ENCODE data around the gene NINL. TPM values are rescaled to one million over a fixed set of nuclear protein-coding genes. Genes with fewer than 3 reads are reported as not detected.

Gene NINL
- total RNA-seq, 4 donors from 2014 or later: 0.24 to 6.1 (median 0.88) TPM

DNA sequence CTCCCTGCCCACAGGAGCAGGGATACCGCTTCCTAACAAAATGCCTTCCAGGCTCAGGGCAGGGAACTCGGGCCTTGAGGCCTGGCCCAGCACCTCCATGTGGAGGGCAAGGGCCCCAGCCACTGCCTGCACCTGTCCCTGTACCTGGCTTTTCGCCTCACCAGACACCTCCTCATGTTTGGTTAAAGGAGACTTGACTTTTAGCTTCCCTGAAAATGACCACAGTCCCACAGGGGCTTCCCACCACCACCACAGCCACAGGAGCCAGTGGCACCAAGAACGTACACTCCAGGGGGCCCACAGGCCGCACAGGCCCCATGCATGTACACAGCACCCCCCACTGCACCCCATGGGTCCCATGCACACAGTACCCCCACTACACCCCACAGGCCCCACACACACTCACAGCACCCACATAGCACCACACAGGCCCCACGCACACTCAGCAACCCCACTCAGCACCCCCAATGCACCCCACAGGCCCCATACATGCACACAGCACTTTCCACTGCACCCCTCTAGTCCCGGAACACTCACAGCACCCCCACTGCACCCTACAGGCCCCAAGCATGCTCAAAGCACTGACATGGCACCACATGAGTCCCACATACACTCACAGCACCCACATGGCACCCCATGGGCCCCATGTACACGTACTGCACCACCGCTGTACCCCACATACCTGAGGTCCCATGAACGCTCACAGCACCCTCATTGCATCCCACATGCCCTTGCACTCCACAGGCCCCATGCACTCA lies 91.4 kb downstream of the NINL start:
- intact Hi-C loops (cut with DNase I; ENCODE audit: low total_unique reads) (no loop called here), in situ Hi-C loops (cut with MboI; ENCODE audit: low sequenced_read_pairs in 4 of 4) (no loop called here)
- TF ChIP-seq, protein P1, sequence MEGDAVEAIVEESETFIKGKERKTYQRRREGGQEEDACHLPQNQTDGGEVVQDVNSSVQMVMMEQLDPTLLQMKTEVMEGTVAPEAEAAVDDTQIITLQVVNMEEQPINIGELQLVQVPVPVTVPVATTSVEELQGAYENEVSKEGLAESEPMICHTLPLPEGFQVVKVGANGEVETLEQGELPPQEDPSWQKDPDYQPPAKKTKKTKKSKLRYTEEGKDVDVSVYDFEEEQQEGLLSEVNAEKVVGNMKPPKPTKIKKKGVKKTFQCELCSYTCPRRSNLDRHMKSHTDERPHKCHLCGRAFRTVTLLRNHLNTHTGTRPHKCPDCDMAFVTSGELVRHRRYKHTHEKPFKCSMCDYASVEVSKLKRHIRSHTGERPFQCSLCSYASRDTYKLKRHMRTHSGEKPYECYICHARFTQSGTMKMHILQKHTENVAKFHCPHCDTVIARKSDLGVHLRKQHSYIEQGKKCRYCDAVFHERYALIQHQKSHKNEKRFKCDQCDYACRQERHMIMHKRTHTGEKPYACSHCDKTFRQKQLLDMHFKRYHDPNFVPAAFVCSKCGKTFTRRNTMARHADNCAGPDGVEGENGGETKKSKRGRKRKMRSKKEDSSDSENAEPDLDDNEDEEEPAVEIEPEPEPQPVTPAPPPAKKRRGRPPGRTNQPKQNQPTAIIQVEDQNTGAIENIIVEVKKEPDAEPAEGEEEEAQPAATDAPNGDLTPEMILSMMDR (IDR thresholded peaks at IDR 0.05 in 4 of 5, conservative IDR thresholded peaks at IDR 0.05 in 1 of 5): no peak
- no peak for TF ChIP-seq POLR2A (IDR thresholded peaks at IDR 0.05)
- Histone ChIP-seq H3K9me3 (no peaks in the 10 kb centered on the region), H3K4me1 (no peaks in the 10 kb centered on the region), H3K27ac (no peak overlapping the region), H3K36me3 (no peaks in the 10 kb centered on the region), H3K27me3 (no peaks in the 10 kb centered on the region), H3K4me3 (no peak overlapping the region)
- no peak for DNase-seq
- no peak for ATAC-seq

DNA sequence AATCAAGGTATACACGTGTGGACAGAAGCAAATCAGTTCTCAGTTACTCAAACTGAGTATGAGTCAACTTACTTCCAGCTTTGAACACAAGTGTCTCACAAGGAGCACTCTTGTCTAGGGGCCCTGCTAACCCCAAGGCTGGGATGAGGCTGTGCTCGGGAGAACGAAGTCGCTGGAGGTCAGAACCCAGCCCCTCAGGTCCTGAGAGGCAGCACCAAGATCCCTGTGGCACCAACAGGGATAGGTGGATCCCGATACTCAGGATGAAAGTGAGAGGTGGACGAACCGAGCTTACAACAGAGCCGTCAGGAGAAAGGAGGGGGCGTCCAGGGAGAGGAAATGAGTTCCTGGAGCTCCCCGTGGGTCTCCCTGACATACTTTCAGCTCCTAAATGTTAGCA lies 92.2 kb downstream of the NINL start:
- TF ChIP-seq POLR2A (IDR thresholded peaks at IDR 0.05): no peak
- TF ChIP-seq, protein P1 (IDR thresholded peaks at IDR 0.05 in 4 of 5, conservative IDR thresholded peaks at IDR 0.05 in 1 of 5): no peak
- Histone ChIP-seq H3K4me1 (no peaks in the 10 kb centered on the region), H3K9me3 (no peaks in the 10 kb centered on the region), H3K4me3 (no peak overlapping the region), H3K36me3 (no peaks in the 10 kb centered on the region), H3K27ac (no peak overlapping the region), H3K27me3 (no peaks in the 10 kb centered on the region)
- in situ Hi-C loops (cut with MboI; ENCODE audit: low sequenced_read_pairs in 4 of 4): no loop called here
- intact Hi-C loops (cut with DNase I; ENCODE audit: low total_unique reads): no loop called here
- no peak for ATAC-seq
- no peak for DNase-seq

DNA sequence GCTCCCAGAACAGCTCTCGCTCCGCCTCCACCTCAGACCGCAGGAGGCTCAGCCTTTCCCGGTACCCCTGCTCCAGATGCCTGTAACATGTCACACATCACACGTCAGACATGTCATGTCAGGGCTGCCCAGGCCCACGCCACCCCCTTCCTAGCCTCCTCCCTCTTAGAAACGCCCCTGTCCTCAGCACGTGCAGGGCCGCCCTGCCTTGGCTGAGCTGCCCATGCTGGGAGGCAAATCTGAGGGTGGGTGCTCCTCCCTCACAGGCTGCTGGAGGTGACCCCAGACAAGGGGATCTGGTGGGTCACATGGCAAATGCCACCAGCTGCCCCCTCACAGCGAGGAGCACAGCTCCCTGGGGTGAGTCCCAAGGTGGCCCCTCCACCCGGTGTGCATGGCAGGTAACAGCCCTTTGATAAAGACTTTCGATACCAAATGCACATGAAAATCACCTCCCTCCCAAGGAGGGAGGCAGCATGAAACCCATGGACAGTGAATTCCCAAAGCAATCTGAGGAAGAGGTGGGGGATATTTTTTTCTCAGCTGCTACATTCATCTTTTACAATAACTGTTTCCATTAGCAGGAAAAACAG lies 93.8 kb downstream of the NINL start:
- in situ Hi-C loops (cut with MboI; ENCODE audit: low sequenced_read_pairs in 4 of 4): no loop called here
- TF ChIP-seq, protein P1 (IDR thresholded peaks at IDR 0.05 in 4 of 5, conservative IDR thresholded peaks at IDR 0.05 in 1 of 5): no peak
- no peak for TF ChIP-seq POLR2A (IDR thresholded peaks at IDR 0.05)
- no peak for DNase-seq

DNA sequence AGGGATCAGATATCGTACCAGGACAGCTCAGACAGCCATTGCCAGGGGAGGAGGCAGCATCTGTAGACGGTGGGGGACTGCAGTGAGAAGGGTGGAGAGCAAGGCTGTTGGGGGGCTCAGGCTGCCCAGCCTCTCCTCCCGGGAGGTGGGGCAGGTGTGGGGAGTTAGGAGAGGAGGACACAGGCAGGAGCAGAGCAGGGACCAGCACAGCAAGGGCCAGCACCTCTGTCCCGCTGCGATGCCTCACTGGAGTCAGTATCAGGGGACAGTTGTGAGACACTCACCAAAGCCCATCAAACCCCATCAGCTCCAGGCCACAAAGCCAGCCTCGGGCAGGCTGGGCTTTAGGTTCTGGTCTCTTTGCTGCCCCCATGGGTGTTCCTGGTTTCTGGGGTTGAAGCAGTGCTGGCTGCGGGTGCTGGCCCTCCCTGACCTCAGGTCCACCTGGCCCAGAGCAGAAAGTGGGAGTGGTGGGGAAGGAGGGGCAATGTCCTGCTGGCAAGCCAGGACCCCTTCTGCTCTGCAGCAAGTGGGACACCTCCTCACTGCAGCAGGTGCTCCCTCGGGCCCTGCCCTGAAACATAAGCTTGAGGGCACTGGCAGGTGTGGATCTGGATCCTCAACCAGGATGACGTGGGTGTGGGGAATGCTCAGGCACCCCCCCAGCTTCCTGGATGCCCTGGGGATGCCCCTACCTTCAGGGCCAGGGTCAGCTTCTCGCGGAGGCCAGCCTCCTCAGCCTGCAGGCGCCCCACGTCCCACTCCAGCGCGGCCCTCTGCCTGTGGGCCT lies 94.5 kb downstream of the NINL start:
- ATAC-seq (no peak), DNase-seq (no peak)
- no peak for TF ChIP-seq POLR2A (IDR thresholded peaks at IDR 0.05)
- TF ChIP-seq, protein P1 (IDR thresholded peaks at IDR 0.05 in 4 of 5, conservative IDR thresholded peaks at IDR 0.05 in 1 of 5): no peak
- in situ Hi-C loops (cut with MboI; ENCODE audit: low sequenced_read_pairs in 4 of 4): no loop called here
- Histone ChIP-seq H3K27me3 (no peaks in the 10 kb centered on the region), H3K27ac (no peak overlapping the region), H3K4me3 (no peak overlapping the region), H3K36me3 (no peaks in the 10 kb centered on the region), H3K9me3 (no peaks in the 10 kb centered on the region), H3K4me1 (no peaks in the 10 kb centered on the region)
- intact Hi-C loops (cut with DNase I; ENCODE audit: low total_unique reads): no loop called here

More for the DNA sequence above, 93.8 kb downstream of the NINL start:
- no peaks in the 10 kb centered on the region for H3K27me3 ChIP-seq
- H3K36me3 ChIP-seq: no peaks in the 10 kb centered on the region
- no peak overlapping the region for H3K4me3 ChIP-seq
- no peaks in the 10 kb centered on the region for H3K4me1 ChIP-seq
- H3K9me3 ChIP-seq: no peaks in the 10 kb centered on the region
- no peak for ATAC-seq
- no peak overlapping the region for H3K27ac ChIP-seq
- intact Hi-C loops (cut with DNase I; ENCODE audit: low total_unique reads): no loop called here

Data from gastrocnemius medialis (tissue), 4 donors.